Tibial nerve (tissue), 4 donors: Measurements from ENCODE around the gene PRKCZ. TPM values are rescaled to one million over a fixed set of nuclear protein-coding genes. Genes with fewer than 3 reads are reported as not detected.
A peak's percentile ranks its signal among the peaks of the same experiment; 100 is the strongest.

ENCODE experiments used
- DNase-seq, 2 donors: peaks; one replicate each; pipeline ENCODE4 v3.0.0-alpha.2; 2019; ENCODE audit warnings: low spot score in 2 of 2
- H3K27ac ChIP-seq, 4 donors: fragments of 200-600 bp; sonication (generic) in 3 of 4; one replicate each; pipeline ENCODE4 v1.5.1; 2017 to 2019; ENCODE audit warnings: mild to moderate bottlenecking in 1 of 4
- H3K27me3 ChIP-seq, 2 donors: fragments of 200-600 bp; sonication (generic) in 1 of 2; one replicate each; pipeline versions ENCODE4 v1.5.1 to v1.6.0; 2017 to 2019
- H3K36me3 ChIP-seq, 3 donors: fragments of 200-600 bp; sonication (generic); one replicate each; pipeline ENCODE4 v1.5.1; 2018 to 2019
- H3K4me1 ChIP-seq, 4 donors: fragments of 200-600 bp; sonication (generic) in 3 of 4; one replicate each; pipeline ENCODE4 v1.5.1; 2017 to 2019
- H3K4me3 ChIP-seq, 4 donors: fragments of 200-600 bp; sonication (generic) in 3 of 4; one replicate each; pipeline ENCODE4 v1.5.1; 2017 to 2019; ENCODE audit warnings: mild to moderate bottlenecking in 1 of 4, moderate library complexity in 1 of 4
- H3K9me3 ChIP-seq, 4 donors: fragments of 200-600 bp; sonication (generic) in 3 of 4; one replicate each; pipeline ENCODE4 v1.5.1; 2017 to 2019
- CTCF ChIP-seq, 5 experiments: fragments of 200-600 bp in 3 of 5; fragments of 450-650 bp in 2 of 5; sonication (generic) in 3 of 5; IDR thresholded peaks; one replicate each; pipeline ENCODE4 v1.5.1; 2016 to 2019; ENCODE audit warnings: antibody characterized with exemption in 5 of 5, mild to moderate bottlenecking in 3 of 5, moderate library complexity in 2 of 5
- EP300 ChIP-seq, 2 donors: sonication (generic); formaldehyde crosslinking; IDR thresholded peaks; one replicate each; pipeline ENCODE4 v1.6.1; 2017; ENCODE audit warnings: antibody characterized with exemption in 2 of 2, mild to moderate bottlenecking in 1 of 2
- POLR2A ChIP-seq, 2 donors: fragments of 450-650 bp; IDR thresholded peaks; one replicate each; pipeline ENCODE4 v1.6.1; 2017; ENCODE audit warnings: antibody characterized with exemption in 2 of 2, mild to moderate bottlenecking in 2 of 2, moderate library complexity in 2 of 2
- WGBS, 2 donors: methylation state at CpG; one replicate each; pipeline ENCODE4 v1.1.5; 2018; 5-methylcytosine and 5-hydroxymethylcytosine counted together
- total RNA-seq, 4 donors: library from RNA; depleted of rRNA; stranded (reverse); fragments of >200 nt; gene quantifications; one replicate each; pipeline ENCODE4 v1.1.0, GENCODE V29; 2016

PRKCZ gene
- total RNA-seq, 4 donors from 2014 or later, result 2.0 to 3.9 (median 2.8) TPM

- Histone ChIP-seq H3K4me3 (no peak overlapping the region), H3K27ac (no peak overlapping the region), H3K36me3 (no peaks in the 10 kb centered on the region), H3K9me3 (no peaks in the 10 kb centered on the region), H3K4me1 (no peaks in the 10 kb centered on the region), H3K27me3 (peaks cover 0 to 30% of the 10 kb centered on the region in 2 donors)
- TF ChIP-seq EP300 (IDR thresholded peaks at IDR 0.05), result no peak
- DNase-seq, result no peak
- WGBS, 2 donors, result 55% methylated on average over 32 of the region's 32 CpGs
Measured at GRCh38 chr1:2104621-2105427, 54.6 kb downstream of the PRKCZ start.

GRCh38 chr1:2105781-2106524 is 55.7 kb downstream of the PRKCZ start:
- H3K4me3 ChIP-seq, result no peak overlapping the region
- TF ChIP-seq EP300 (IDR thresholded peaks at IDR 0.05) (no peak), CTCF (IDR thresholded peaks at IDR 0.05) (no peak), POLR2A (IDR thresholded peaks at IDR 0.05) (no peak)
- peaks cover 0 to 22% of the 10 kb centered on the region in 2 donors for H3K27me3 ChIP-seq
- 86 to 91% methylated on average over 16 to 19 of the region's 19 CpGs for WGBS, 2 donors
- DNase-seq, result no peak
- no peaks in the 10 kb centered on the region for H3K9me3 ChIP-seq
- no peaks in the 10 kb centered on the region for H3K36me3 ChIP-seq
- no peaks in the 10 kb centered on the region for H3K4me1 ChIP-seq
- no peak overlapping the region for H3K27ac ChIP-seq

GRCh38 chr1:2106659-2107405 is 56.6 kb downstream of the PRKCZ start:
- Histone ChIP-seq H3K27ac (no peak overlapping the region), H3K4me1 (no peaks in the 10 kb centered on the region), H3K27me3 (peaks cover 0 to 22% of the 10 kb centered on the region in 2 donors), H3K4me3 (no peak overlapping the region), H3K36me3 (no peaks in the 10 kb centered on the region), H3K9me3 (no peaks in the 10 kb centered on the region)
- TF ChIP-seq POLR2A (IDR thresholded peaks at IDR 0.05) (no peak), EP300 (IDR thresholded peaks at IDR 0.05) (no peak), CTCF (IDR thresholded peaks at IDR 0.05) (no peak)
- DNase-seq, result no peak
- 81 to 85% methylated on average over 35 to 37 of the region's 37 CpGs for WGBS, 2 donors

- no peak for DNase-seq
- no peak overlapping the region for H3K4me3 ChIP-seq
- H3K27ac ChIP-seq, result no peak overlapping the region
- H3K36me3 ChIP-seq, result no peaks in the 10 kb centered on the region
- H3K9me3 ChIP-seq, result no peaks in the 10 kb centered on the region
- whole genome bisulfite sequencing, 2 donors, result 81 to 89% methylated on average over 7 to 18 of the region's 23 CpGs
- no peaks in the 10 kb centered on the region for H3K4me1 ChIP-seq
- H3K27me3 ChIP-seq, result peaks cover 0 to 22% of the 10 kb centered on the region in 2 donors
- TF ChIP-seq POLR2A (IDR thresholded peaks at IDR 0.05) (no peak), EP300 (IDR thresholded peaks at IDR 0.05) (no peak), CTCF (IDR thresholded peaks at IDR 0.05) (no peak)
Measured at GRCh38 chr1:2107586-2108212, 57.5 kb downstream of the PRKCZ start.

GRCh38 chr1:2108213-2108876 is 58.1 kb downstream of the PRKCZ start:
- no peak overlapping the region for H3K27ac ChIP-seq
- no peak for DNase-seq
- H3K27me3 ChIP-seq, result peaks cover 0 to 22% of the 10 kb centered on the region in 2 donors
- no peak overlapping the region for H3K4me3 ChIP-seq
- no peak for TF ChIP-seq EP300 (IDR thresholded peaks at IDR 0.05)
- peak in 3 of 5 experiments; percentile 6 to 36 (median 22) for TF ChIP-seq CTCF (IDR thresholded peaks at IDR 0.05)
- no peaks in the 10 kb centered on the region for H3K36me3 ChIP-seq
- H3K9me3 ChIP-seq, result no peaks in the 10 kb centered on the region
- H3K4me1 ChIP-seq, result no peaks in the 10 kb centered on the region
- 66 to 67% methylated on average over 28 to 33 of the region's 33 CpGs for WGBS, 2 donors
